ENCODE data around the gene PNRC1.
"Not testable (repeated sequence)": the region's sequence is repeated elsewhere in the genome, so short reads cannot be mapped to it uniquely, and the experiment has no call there.

The PNRC1 gene

DNA sequence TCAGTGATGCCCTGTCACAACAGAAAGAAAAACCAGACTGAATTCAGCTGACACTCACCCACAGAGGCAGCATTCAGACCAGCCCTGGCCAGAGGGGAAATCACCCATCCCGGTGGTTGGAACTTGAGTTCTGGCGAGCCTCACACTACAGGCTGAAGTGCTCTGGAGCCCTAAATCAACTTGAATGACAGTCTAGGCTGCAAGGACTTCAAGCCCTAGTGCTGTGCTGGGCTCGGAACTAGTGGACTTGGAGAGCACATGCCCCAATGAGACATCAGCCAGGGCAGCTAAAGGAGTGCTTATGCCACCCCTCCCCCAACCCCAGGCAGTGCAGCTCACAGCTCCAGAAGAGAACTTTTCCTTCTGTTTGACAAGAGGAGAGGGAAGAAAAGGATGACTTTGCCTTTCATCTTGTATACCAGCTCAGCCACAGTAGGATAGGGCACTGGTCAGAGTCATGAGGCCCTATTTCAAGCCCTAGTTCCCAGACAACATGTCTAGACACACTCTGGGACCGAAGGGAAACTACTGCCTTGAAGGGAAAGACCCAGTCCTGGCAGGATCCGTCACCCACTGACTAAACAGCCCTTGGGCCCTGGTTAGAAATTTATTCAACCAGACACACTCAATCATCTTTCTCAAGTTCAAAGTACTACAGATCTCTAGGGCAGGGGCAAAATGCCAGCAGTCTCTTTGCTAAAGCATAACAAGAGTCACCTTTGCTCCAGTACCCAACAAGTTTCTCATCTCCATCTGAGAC, 43.2 kb upstream of the PNRC1 start:
- no peak for DNase-seq (ENCODE audit: low read depth)
- H3K4me3 ChIP-seq (ENCODE audit: low read length): no peak overlapping the region
- TF ChIP-seq, protein P1, sequence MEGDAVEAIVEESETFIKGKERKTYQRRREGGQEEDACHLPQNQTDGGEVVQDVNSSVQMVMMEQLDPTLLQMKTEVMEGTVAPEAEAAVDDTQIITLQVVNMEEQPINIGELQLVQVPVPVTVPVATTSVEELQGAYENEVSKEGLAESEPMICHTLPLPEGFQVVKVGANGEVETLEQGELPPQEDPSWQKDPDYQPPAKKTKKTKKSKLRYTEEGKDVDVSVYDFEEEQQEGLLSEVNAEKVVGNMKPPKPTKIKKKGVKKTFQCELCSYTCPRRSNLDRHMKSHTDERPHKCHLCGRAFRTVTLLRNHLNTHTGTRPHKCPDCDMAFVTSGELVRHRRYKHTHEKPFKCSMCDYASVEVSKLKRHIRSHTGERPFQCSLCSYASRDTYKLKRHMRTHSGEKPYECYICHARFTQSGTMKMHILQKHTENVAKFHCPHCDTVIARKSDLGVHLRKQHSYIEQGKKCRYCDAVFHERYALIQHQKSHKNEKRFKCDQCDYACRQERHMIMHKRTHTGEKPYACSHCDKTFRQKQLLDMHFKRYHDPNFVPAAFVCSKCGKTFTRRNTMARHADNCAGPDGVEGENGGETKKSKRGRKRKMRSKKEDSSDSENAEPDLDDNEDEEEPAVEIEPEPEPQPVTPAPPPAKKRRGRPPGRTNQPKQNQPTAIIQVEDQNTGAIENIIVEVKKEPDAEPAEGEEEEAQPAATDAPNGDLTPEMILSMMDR (conservative IDR thresholded peaks at IDR 0.05; ENCODE audit: low read depth, low read length): no peak

DNA sequence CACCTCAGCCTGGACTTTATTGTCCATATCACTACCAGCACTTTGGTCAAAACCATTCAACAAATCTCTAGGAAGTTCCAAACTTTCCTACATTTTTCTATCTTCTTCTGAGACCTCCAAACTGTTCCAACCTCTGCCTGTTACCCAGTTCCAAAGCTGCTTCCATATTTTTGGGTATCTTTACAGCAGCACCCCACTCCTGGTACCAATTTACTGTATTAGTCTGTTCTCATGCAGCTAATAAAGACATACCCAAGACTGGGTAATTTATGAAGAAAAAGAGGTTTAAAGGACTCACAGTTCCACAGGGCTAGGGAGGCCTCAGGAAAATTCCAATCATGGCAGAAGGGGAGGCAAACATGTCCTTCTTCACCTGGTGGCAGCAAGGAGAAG, 42.7 kb upstream of the PNRC1 start:
- not testable (repeated sequence) for H3K4me3 ChIP-seq (ENCODE audit: low read length); DNase-seq (ENCODE audit: low read depth)

DNA sequence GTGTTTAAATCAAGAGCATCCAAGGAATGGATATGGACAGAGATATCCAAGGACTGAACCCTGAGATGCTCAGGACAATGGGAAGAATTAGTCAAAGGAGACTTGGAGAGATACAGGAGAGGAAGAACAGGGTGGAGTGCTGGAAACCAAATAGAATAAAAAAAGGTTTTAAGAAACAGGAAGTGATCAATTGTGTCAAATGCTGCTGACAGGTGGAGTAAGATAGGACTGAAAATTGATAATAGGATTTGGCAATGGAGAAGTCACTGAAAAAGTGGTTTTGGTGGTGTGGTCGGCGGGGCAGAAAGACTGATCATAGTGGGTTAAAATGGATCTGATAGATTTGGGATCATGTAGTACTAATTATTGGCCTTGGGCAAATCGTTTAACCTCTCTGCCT, 37.9 kb upstream of the PNRC1 start:
- TF ChIP-seq, protein P1 (conservative IDR thresholded peaks at IDR 0.05; ENCODE audit: low read depth, low read length): no peak
- no peak for DNase-seq (ENCODE audit: low read depth)
- no peak overlapping the region for H3K4me3 ChIP-seq (ENCODE audit: low read length)

DNA sequence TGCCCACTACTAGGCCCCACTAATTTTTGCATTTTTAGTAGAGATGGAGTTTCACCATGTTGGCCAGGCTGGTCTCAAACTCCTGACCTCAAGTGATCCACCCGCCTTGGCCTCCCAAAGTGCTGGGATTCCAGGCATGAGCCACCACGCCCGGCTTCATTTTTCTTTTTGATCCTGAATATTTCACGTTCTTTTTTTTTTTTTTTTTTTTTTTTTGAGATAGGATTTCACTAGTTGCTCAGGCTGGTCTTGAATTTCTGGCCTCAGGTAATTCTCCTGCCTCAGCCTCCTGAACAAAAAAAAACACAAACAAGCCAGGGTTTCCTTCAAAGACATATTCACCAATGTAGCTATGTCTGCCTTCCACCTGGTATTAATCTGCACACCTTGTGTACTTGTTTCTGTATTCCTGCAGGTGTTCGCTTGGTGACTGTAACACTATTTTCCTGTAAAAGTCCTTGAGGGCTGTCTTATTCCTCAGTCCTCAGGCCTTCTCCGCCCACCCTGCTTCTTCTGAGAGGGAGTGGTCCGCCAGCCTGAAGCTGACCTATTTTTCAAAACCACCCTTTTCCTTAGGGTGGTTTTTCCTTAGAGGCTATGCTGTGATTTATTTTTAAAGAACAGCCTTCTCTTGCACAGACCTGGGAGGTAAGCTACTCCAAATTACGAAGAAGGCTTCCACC, 36.1 kb upstream of the PNRC1 start:
- TF ChIP-seq, protein P1 (conservative IDR thresholded peaks at IDR 0.05; ENCODE audit: low read depth, low read length): no peak
- no peak overlapping the region for H3K4me3 ChIP-seq (ENCODE audit: low read length)
- DNase-seq (ENCODE audit: low read depth): no peak

DNA sequence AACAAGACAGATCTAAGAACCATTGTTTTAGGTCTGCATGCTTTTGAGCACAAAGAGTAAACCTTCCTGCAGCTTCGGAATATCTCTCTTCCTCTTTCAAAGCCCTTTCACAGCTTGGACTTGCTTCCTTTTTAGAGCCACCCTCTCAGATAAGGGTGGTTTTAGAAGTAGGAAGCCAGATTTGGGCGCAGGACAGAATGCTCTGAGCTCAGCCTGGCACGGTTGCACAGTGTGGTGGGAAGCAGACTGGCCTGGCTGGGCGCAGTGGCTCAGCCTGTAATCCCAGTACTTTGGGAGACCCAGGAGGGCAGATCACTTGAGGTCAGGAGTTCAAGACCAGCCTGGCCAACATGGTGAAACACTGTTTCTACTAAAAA, 35.6 kb upstream of the PNRC1 start:
- H3K4me3 ChIP-seq (ENCODE audit: low read length): no peak overlapping the region
- DNase-seq (ENCODE audit: low read depth): no peak
- TF ChIP-seq, protein P1 (conservative IDR thresholded peaks at IDR 0.05; ENCODE audit: low read depth, low read length): no peak

DNA sequence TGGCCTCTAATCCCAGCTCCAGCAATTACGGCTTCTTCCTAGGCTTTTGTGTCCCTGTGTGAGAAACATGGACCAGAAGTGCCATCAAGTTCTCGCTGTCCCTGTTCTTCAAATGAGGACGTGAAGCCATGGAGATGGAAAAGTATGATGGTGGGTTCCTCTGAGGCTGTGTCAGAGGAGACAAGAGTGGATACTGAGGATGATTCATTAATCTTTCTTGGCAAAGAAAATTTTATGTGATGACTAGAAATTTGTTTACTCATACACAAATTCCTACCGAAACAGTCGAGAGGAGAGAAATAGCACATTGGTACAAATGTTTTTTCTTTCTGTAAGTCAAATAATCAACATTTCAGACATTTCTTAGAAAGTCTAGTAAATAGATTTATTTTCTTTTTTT, 35.0 kb upstream of the PNRC1 start:
- no peak for DNase-seq (ENCODE audit: low read depth)
- H3K4me3 ChIP-seq (ENCODE audit: low read length): no peak overlapping the region
- TF ChIP-seq, protein P1 (conservative IDR thresholded peaks at IDR 0.05; ENCODE audit: low read depth, low read length): no peak

DNA sequence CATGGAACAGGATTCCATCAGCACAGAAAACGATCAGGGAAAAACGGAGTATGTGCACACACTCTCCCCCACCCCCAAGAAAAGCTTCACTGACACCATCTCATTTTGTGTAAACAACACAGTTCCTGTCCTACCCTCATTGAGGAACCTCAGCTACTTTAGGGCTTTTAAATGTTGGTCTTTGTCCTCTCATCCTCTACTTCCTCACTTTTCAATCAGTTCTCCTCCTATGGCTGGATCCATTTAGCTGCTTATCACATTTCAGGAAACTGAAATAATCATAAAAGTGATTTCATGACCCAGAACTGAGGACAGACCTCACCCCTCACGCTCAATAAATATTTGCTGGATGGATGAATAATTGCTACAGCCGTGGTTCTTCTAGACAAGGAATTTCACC, 33.1 kb upstream of the PNRC1 start:
- no peak overlapping the region for H3K4me3 ChIP-seq (ENCODE audit: low read length)
- TF ChIP-seq, protein P1 (conservative IDR thresholded peaks at IDR 0.05; ENCODE audit: low read depth, low read length): no peak
- DNase-seq (ENCODE audit: low read depth): no peak
